Astrocyte (in vitro differentiated cells and primary cell): ENCODE data around the gene NUP93. TPM values are rescaled to one million over a fixed set of nuclear protein-coding genes. Genes with fewer than 3 reads are reported as not detected.

ENCODE experiments used
- DNase-seq: peaks from one replicate; pipeline ENCODE4 v3.0.0-alpha.2; 2010; ENCODE audit warnings: low read depth
- FAIRE-seq: peaks from 2 replicates; lab custom pipeline; 2011; peaks lifted over from hg19 to GRCh38; lab: Jason Lieb, UNC
- H2AFZ ChIP-seq: 2 replicates; pipeline ENCODE4 v1.6.0; 2012; ENCODE audit warnings: low read depth, low read length, inconsistent platforms
- H3K27ac ChIP-seq: 2 replicates; pipeline ENCODE4 v1.5.1; 2011; ENCODE audit warnings: low read depth, low read length, inconsistent platforms
- H3K27me3 ChIP-seq: 2 replicates; pipeline ENCODE4 v1.6.0; 2011; ENCODE audit warnings: low read length, inconsistent platforms; ENCODE audit not compliant: insufficient read depth
- H3K36me3 ChIP-seq: 2 replicates; pipeline ENCODE4 v1.5.1; 2011; ENCODE audit warnings: low read length, inconsistent platforms; ENCODE audit not compliant: insufficient read depth
- H3K4me1 ChIP-seq: 2 replicates; pipeline ENCODE4 v1.5.1; 2011; ENCODE audit warnings: low read length, inconsistent platforms; ENCODE audit not compliant: insufficient read depth
- H3K4me2 ChIP-seq: 2 replicates; pipeline ENCODE4 v1.6.0; 2012; ENCODE audit warnings: low read length, inconsistent platforms
- H3K4me3 ChIP-seq: 2 replicates; pipeline ENCODE4 v1.5.1; 2011; ENCODE audit warnings: low read depth, mild to moderate bottlenecking, low read length, inconsistent platforms; ENCODE audit not compliant: insufficient read depth
- H3K79me2 ChIP-seq: 2 replicates; pipeline ENCODE4 v1.6.0; 2012; ENCODE audit warnings: mild to moderate bottlenecking, low read length, inconsistent platforms; ENCODE audit not compliant: insufficient read depth
- H3K9ac ChIP-seq: 2 replicates; pipeline ENCODE4 v1.6.0; 2012; ENCODE audit warnings: mild to moderate bottlenecking, low read length, inconsistent platforms
- H3K9me3 ChIP-seq: 2 replicates; pipeline ENCODE4 v1.5.1; 2012; ENCODE audit warnings: low read depth, mild to moderate bottlenecking, low read length, inconsistent platforms; ENCODE audit not compliant: insufficient read depth
- H4K20me1 ChIP-seq: 2 replicates; pipeline ENCODE4 v1.6.0; 2012; ENCODE audit warnings: low read length, inconsistent platforms; ENCODE audit not compliant: insufficient read depth
- H3K27ac Mint-ChIP-seq: one replicate; pipeline ENCODE4 v1.8.0; 2021; ENCODE audit warnings: mild to moderate bottlenecking, mixed read lengths; ENCODE audit not compliant: unreplicated experiment
- H3K27me3 Mint-ChIP-seq: one replicate; pipeline ENCODE4 v1.8.0; 2021; ENCODE audit warnings: low read depth, mixed read lengths; ENCODE audit not compliant: unreplicated experiment
- H3K36me3 Mint-ChIP-seq: one replicate; pipeline ENCODE4 v1.8.0; 2021; ENCODE audit warnings: low read depth, mixed read lengths; ENCODE audit not compliant: unreplicated experiment
- H3K4me1 Mint-ChIP-seq: one replicate; pipeline ENCODE4 v1.8.0; 2021; ENCODE audit warnings: low read depth, mixed read lengths; ENCODE audit not compliant: unreplicated experiment
- H3K4me3 Mint-ChIP-seq: one replicate; pipeline ENCODE4 v1.8.0; 2021; ENCODE audit warnings: mild to moderate bottlenecking, moderate library complexity, mixed read lengths; ENCODE audit not compliant: unreplicated experiment
- H3K9me3 Mint-ChIP-seq: one replicate; pipeline ENCODE4 v1.8.0; 2021; ENCODE audit warnings: mild to moderate bottlenecking, mixed read lengths; ENCODE audit not compliant: unreplicated experiment
- CTCF ChIP-seq: IDR thresholded peaks from 2 replicates; pipeline ENCODE4 v1.5.1; 2011; ENCODE audit warnings: low read depth, mild to moderate bottlenecking, inconsistent platforms, low read length, moderate library complexity; ENCODE audit not compliant: insufficient read depth
- EZH2 ChIP-seq: IDR thresholded peaks from 2 replicates; pipeline ENCODE4 v1.6.1; 2012; ENCODE audit warnings: mild to moderate bottlenecking, low read length, inconsistent platforms; ENCODE audit not compliant: insufficient read depth
- total RNA-seq: library from RNA; stranded (reverse); gene quantifications from 2 replicates; pipeline ENCODE4 v1.2.1, GENCODE V29; 2021

The NUP93 gene
- total RNA-seq, 1 donor from 2014 or later = 89.3 TPM

- no peak overlapping the region for H3K4me2 ChIP-seq
- H3K27ac ChIP-seq = no peak overlapping the region
- Mint-ChIP-seq H3K4me1 (peaks cover 67% of the 10 kb centered on the region), H3K27ac (peak overlapping the region; percentile 13), H3K9me3 (no peaks in the 10 kb centered on the region), H3K36me3 (peaks cover 3% of the 10 kb centered on the region), H3K4me3 (no peak overlapping the region), H3K27me3 (no peaks in the 10 kb centered on the region)
- no peaks in the 10 kb centered on the region for H3K9me3 ChIP-seq
- DNase-seq (no peak), FAIRE-seq (no peak)
- peaks cover 38% of the 10 kb centered on the region for H4K20me1 ChIP-seq
- no peak overlapping the region for H2AFZ ChIP-seq
- H3K4me3 ChIP-seq = no peak overlapping the region
- peaks cover 86% of the 10 kb centered on the region for H3K79me2 ChIP-seq
- H3K9ac ChIP-seq = no peak overlapping the region
- no peak for TF ChIP-seq EZH2
- H3K36me3 ChIP-seq = peaks cover 12% of the 10 kb centered on the region
- H3K27me3 ChIP-seq = no peaks in the 10 kb centered on the region
- H3K4me1 ChIP-seq = peaks cover 21% of the 10 kb centered on the region
These were observed 15.2 kb downstream of the NUP93 start for GRCh38 chr16:56744996-56745640.

- H3K27ac ChIP-seq = no peak overlapping the region
- H4K20me1 ChIP-seq = peaks cover 38% of the 10 kb centered on the region
- Mint-ChIP-seq H3K4me3 (no peak overlapping the region), H3K27me3 (no peaks in the 10 kb centered on the region), H3K27ac (no peak overlapping the region), H3K4me1 (peaks cover 58% of the 10 kb centered on the region), H3K36me3 (peaks cover 3% of the 10 kb centered on the region), H3K9me3 (no peaks in the 10 kb centered on the region)
- DNase-seq = peak; percentile 71
- H3K79me2 ChIP-seq = peaks cover 91% of the 10 kb centered on the region
- no peak for TF ChIP-seq EZH2
- no peak for TF ChIP-seq CTCF
- peaks cover 12% of the 10 kb centered on the region for H3K36me3 ChIP-seq
- H3K9me3 ChIP-seq = no peaks in the 10 kb centered on the region
- H2AFZ ChIP-seq = no peak overlapping the region
- FAIRE-seq = no peak
- no peak overlapping the region for H3K9ac ChIP-seq
- H3K4me2 ChIP-seq = peak overlapping the region; percentile 6
- H3K4me3 ChIP-seq = no peak overlapping the region
- peaks cover 12% of the 10 kb centered on the region for H3K4me1 ChIP-seq
- H3K27me3 ChIP-seq = no peaks in the 10 kb centered on the region
These were observed 17.6 kb downstream of the NUP93 start for GRCh38 chr16:56747486-56748045.

- Histone ChIP-seq H3K9ac (no peak overlapping the region), H3K27me3 (no peaks in the 10 kb centered on the region), H3K79me2 (peaks cover 92% of the 10 kb centered on the region), H3K4me3 (no peak overlapping the region), H3K9me3 (no peaks in the 10 kb centered on the region), H3K4me1 (peaks cover 6% of the 10 kb centered on the region), H3K4me2 (no peak overlapping the region), H3K27ac (no peak overlapping the region), H3K36me3 (peaks cover 12% of the 10 kb centered on the region), H4K20me1 (peaks cover 37% of the 10 kb centered on the region), H2AFZ (no peak overlapping the region)
- FAIRE-seq (no peak), DNase-seq (no peak)
- Mint-ChIP-seq H3K27ac (no peak overlapping the region), H3K27me3 (no peaks in the 10 kb centered on the region), H3K36me3 (peaks cover 3% of the 10 kb centered on the region), H3K4me3 (peak overlapping the region; percentile 1), H3K9me3 (no peaks in the 10 kb centered on the region), H3K4me1 (peaks cover 55% of the 10 kb centered on the region)
- TF ChIP-seq EZH2 (no peak), CTCF (no peak)
These were observed 18.3 kb downstream of the NUP93 start for GRCh38 chr16:56748191-56748590.
